Activated T-helper 1 cell treated with anti-CD3 and anti-CD28 coated beads, Interleukin-2, amount 50 U/mL, for 16 hours (primary cell): ENCODE results near the gene CMTM3.
"Not testable (repeated sequence)": the region's sequence is repeated elsewhere in the genome, so short reads cannot be mapped to it uniquely, and the experiment has no call there.

Experiments used
- DNase-seq, 2 donors: peaks; one replicate each; pipeline ENCODE4 v3.0.0-alpha.2; 2020; ENCODE audit warnings: low read depth in 1 of 2, low spot score in 1 of 2

Gene CMTM3

DNA sequence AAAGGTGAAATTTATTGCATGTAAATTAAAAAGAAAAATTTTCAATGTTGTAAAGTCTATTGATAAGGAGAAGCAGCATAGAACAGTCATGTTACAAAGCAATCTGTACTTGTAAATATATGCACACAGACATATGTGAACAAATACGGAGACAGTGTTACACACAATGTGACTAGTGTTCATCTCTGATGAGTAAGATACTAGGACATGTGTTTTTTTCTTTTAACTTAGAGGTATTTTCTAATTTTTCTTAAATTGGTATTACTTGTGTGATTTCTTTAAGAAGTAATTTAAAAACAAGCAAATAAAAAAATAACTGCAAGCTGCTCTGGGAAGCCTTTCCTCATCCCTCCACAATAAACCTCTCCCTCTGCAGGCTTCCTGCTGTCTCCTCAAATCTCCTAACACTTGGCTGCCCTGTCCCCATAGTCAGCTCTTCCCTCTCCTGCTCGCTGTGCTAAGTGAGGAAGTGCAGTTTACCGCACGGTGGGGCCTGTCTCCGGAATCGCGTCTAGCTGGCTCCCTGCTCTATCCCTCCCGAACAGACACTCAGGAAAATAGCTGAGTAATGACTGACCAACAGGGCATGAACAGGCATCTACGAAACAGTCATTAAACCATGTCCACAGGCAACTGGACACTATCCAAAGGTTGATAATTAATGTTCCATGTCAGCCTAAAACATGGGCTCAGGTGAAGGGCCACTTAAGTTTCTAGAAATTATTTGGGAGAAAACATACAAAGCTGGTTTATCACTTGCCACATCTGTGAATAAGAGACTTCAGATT is 56.1 kb downstream of the CMTM3 start:
- DNase-seq: no peak

DNA sequence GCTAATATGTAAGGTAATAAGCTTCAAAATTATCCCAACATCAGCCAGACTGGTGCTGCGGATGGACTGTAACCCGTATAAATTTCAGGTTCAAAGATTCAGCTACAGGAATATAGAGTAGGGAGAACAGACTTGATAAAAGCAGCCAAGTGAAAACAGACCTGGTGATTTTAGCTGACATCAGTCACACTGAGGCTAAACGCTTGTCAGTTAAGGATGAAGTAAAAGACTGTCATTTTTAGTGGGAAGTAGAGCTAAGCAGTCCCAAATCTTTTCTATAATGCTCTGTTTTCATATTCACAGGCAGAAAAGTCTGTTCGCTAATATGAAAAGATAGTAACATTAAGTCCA is 56.7 kb downstream of the CMTM3 start:
- no peak for DNase-seq

DNA sequence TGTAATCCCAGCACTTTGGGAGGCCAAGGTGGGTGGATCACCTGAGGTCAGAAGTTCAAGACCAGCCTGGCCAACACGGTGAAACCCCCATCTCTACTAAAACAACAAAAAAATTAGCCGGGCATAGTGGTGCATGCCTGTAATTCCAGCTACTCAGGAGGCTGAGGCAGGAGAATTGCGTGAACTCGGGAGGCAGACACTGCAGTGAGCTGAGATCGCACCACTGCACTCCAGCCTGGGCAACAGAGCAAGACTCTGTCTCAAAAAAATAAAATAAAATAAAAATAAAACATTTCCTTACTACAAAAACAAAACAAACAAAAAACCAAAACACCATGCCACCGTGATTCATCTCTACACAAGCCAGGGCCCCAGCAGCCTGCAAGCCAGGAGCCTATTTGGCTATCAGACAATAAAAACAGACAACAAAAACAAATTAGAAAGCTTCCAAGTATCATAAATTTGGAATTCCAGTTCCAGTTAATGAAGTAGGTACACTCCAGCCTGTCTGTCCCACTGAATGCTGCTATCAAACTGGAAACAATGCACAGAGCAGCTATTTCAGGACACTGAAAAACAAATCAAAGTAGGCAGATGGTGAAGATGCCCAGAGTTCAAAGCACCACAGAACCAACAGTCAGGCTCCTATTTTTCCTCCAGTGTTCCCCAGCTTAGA is 57.3 kb downstream of the CMTM3 start:
- DNase-seq: not testable (repeated sequence)

DNA sequence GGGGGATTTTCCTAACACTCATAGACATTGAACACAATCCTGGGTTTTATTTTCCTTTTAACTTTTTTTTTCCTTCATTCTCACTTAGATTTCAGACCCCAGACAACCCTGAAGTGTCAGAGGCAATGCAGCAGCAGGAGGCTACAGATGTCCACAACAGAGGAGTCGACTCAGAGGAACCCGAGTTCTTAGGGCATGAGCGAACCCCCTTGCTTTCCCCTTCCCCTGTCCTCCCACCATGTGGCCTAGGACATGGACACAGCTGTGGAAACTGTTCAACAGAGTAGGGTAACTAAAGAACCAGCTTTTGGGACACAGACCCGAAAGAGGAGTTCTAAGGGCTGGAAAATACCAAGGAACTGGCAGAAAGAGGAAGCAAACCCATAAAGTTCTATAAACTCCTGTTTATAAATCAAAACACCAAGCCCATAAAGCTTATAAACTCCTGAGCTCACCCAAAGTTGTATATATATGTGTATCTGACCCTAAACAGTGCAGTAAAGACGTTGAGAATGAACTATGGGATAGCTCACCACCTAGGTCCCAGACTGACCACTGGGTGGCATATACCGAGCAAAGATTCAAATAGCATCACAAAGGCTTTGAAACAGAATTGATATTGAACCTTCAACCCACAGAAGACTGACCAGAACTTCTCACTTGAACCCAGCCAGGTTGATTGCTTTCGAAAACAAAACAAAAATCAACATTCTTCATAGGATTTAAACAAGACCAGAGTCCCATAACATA is 58.1 kb downstream of the CMTM3 start:
- DNase-seq: no peak
